HCT116 (cell line): Measurements from ENCODE around the gene RPL38. TPM values are rescaled to one million over a fixed set of nuclear protein-coding genes. Genes with fewer than 3 reads are reported as not detected.

Experiments
- ATAC-seq: fragments of 200-7000 bp; cut with Tn5 transposase; 2 replicates; pipeline ENCODE4 v1.9.1; 2020; ENCODE audit warnings: mild to moderate bottlenecking, moderate library complexity
- Bru-seq: library from RNA; stranded (reverse); fragments of 400-500 nt; gene quantifications from one replicate; lab custom pipeline; 2021; lab: Mats Ljungman, UMichigan
- BruChase-seq, 2 experiments: library from RNA; stranded (reverse); fragments of 400-500 nt; gene quantifications; one replicate each; lab custom pipeline; 2021; lab: Mats Ljungman, UMichigan
- BruUV-seq: library from RNA; stranded (reverse); fragments of 400-500 nt; replicated peaks from 2 replicates; lab custom pipeline; 2021; lab: Mats Ljungman, UMichigan
- CTCF ChIA-PET: fragments of 300-600 bp; sonication (Branson Sonifier 250); formaldehyde crosslinking; loops from one replicate; lab custom pipeline; 2021; ENCODE audit warnings: antibody characterized with exemption; lab: Charles Lee
- POLR2A ChIA-PET: fragments of 300-600, 350-600 bp; sonication (Branson Sonifier 250); formaldehyde crosslinking; loops from one replicate; lab custom pipeline; 2021; ENCODE audit warnings: antibody characterized with exemption; lab: Charles Lee
- RAD21 ChIA-PET, 2 experiments: fragments of 300-600 bp; sonication (Branson Sonifier 250); formaldehyde crosslinking; loops; one replicate each; lab custom pipeline; 2023; ENCODE audit warnings: low total read pairs in 2 of 2; ENCODE audit not compliant: uncharacterized antibody in 2 of 2, unreplicated experiment in 2 of 2, low non-redundant PET in 1 of 2; lab: Charles Lee
- DNase-seq: peaks from one replicate; pipeline ENCODE4 v3.0.0-alpha.2; 2010; ENCODE audit warnings: low read depth, low spot score
- H2AFZ ChIP-seq: fragments of 200-600 bp; shearing (Covaris generic), sonication (generic); 2 replicates; pipeline ENCODE4 v1.6.1; 2017; ENCODE audit warnings: low read depth, mixed run types, mixed read lengths, antibody characterized with exemption, low read length; ENCODE audit not compliant: poor library complexity, severe bottlenecking
- H3K27ac ChIP-seq: 2 replicates; pipeline ENCODE4 v1.5.1; 2012; ENCODE audit warnings: low read depth, low read length
- H3K27me3 ChIP-seq: fragments of 200-600 bp; sonication (generic); 2 replicates; pipeline ENCODE4 v1.6.1; 2016; ENCODE audit warnings: mixed run types, low read length, mixed read lengths; ENCODE audit not compliant: insufficient read depth
- H3K36me3 ChIP-seq, 2 experiments: fragments of 200-500 bp in 1 of 2; fragments of 200-600 bp in 1 of 2; sonication (Bioruptor generic) in 1 of 2; sonication (generic) in 1 of 2; 2 replicates each; pipeline versions ENCODE4 v1.5.1 to v1.6.1; 2014 to 2016; ENCODE audit warnings: low read length in 2 of 2, inconsistent platforms in 1 of 2, mixed read lengths in 1 of 2, mixed run types in 1 of 2; ENCODE audit not compliant: insufficient read depth in 2 of 2, control insufficient read depth in 1 of 2
- H3K4me1 ChIP-seq, 2 experiments: fragments of 200-600 bp in 1 of 2; sonication (generic) in 1 of 2; 2 replicates each; pipeline versions ENCODE4 v1.5.1 to v1.6.1; 2012 to 2017; ENCODE audit warnings: low read length in 2 of 2, inconsistent platforms in 1 of 2, mild to moderate bottlenecking in 1 of 2, mixed read lengths in 1 of 2, mixed run types in 1 of 2, moderate library complexity in 1 of 2; ENCODE audit not compliant: insufficient read depth in 2 of 2, control insufficient read depth in 1 of 2
- H3K4me2 ChIP-seq: fragments of 200-600 bp; sonication (generic); 2 replicates; pipeline ENCODE4 v1.6.1; 2017; ENCODE audit warnings: mixed run types, low read length, mixed read lengths
- H3K4me3 ChIP-seq, 2 experiments: fragments of 200-600 bp in 1 of 2; sonication (generic) in 1 of 2; replicated peaks in 1 of 2; 2 replicates each; pipeline ENCODE4 v1.5.1; 2011 to 2016; ENCODE audit warnings: low read length in 2 of 2, control low read depth in 1 of 2, low read depth in 1 of 2, mild to moderate bottlenecking in 1 of 2, mixed read lengths in 1 of 2, mixed run types in 1 of 2
- H3K79me2 ChIP-seq: fragments of 200-600 bp; sonication (generic); 2 replicates; pipeline ENCODE4 v1.6.1; 2017; ENCODE audit warnings: mild to moderate bottlenecking, mixed run types, low read length, moderate library complexity, mixed read lengths; ENCODE audit not compliant: insufficient read depth
- H3K9ac ChIP-seq: fragments of 200-600 bp; sonication (generic); 2 replicates; pipeline ENCODE4 v1.6.1; 2016; ENCODE audit warnings: low read length, mixed read lengths
- H3K9me2 ChIP-seq: fragments of 200-600 bp; sonication (generic), shearing (Covaris generic); 2 replicates; pipeline ENCODE4 v1.6.1; 2017; ENCODE audit warnings: mixed run types, mild to moderate bottlenecking, moderate library complexity; ENCODE audit not compliant: insufficient read depth
- H3K9me3 ChIP-seq, 2 experiments: fragments of 200-500 bp in 1 of 2; fragments of 200-600 bp in 1 of 2; sonication (Bioruptor generic) in 1 of 2; sonication (generic) in 1 of 2; 2 replicates each; pipeline ENCODE4 v1.6.1; 2014 to 2017; ENCODE audit warnings: low read length in 2 of 2, mixed read lengths in 2 of 2, inconsistent platforms in 1 of 2, low read depth in 1 of 2, mild to moderate bottlenecking in 1 of 2, mixed run types in 1 of 2, moderate library complexity in 1 of 2; ENCODE audit not compliant: control insufficient read depth in 1 of 2, insufficient read depth in 1 of 2
- H4K20me1 ChIP-seq: fragments of 200-600 bp; sonication (generic), shearing (Covaris generic); 2 replicates; pipeline ENCODE4 v1.6.1; 2017; ENCODE audit warnings: mixed run types, mild to moderate bottlenecking, moderate library complexity; ENCODE audit not compliant: insufficient read depth
- ATF3 ChIP-seq: IDR thresholded peaks from 2 replicates; pipeline ENCODE4 v1.6.1; 2012
- CBX3 ChIP-seq: IDR thresholded peaks from 2 replicates; pipeline ENCODE4 v1.6.1; 2012; ENCODE audit warnings: low read depth
- CEBPB ChIP-seq: IDR thresholded peaks from 2 replicates; pipeline ENCODE4 v1.6.1; 2012; ENCODE audit warnings: low read depth
- CTCF ChIP-seq, 3 experiments: fragments of 200-600 bp in 1 of 3; sonication (generic) in 1 of 3; IDR thresholded peaks in 2 of 3; conservative IDR thresholded peaks in 1 of 3; 2 replicates each; pipeline ENCODE4 v1.5.1; 2012 to 2017; ENCODE audit warnings: low read depth in 2 of 3, low read length in 2 of 3, antibody characterized with exemption in 1 of 3, borderline replicate concordance in 1 of 3, control low read depth in 1 of 3, mild to moderate bottlenecking in 1 of 3, mixed read lengths in 1 of 3, mixed run types in 1 of 3, moderate library complexity in 1 of 3; ENCODE audit not compliant: insufficient read depth in 1 of 3
- EGR1 ChIP-seq: IDR thresholded peaks from 2 replicates; pipeline ENCODE4 v1.6.1; 2012; ENCODE audit warnings: low read depth
- EZH2phosphoT487 ChIP-seq: fragments of 200-600 bp; IDR thresholded peaks from 2 replicates; pipeline ENCODE4 v1.6.1; 2018; ENCODE audit warnings: antibody characterized with exemption, borderline replicate concordance
- FOSL1 ChIP-seq: IDR thresholded peaks from 2 replicates; pipeline ENCODE4 v1.6.1; 2012; ENCODE audit warnings: low read depth
- JUND ChIP-seq: IDR thresholded peaks from 2 replicates; pipeline ENCODE4 v1.6.1; 2012
- POLR2AphosphoS5 ChIP-seq: IDR thresholded peaks from 2 replicates; pipeline ENCODE4 v1.6.1; 2011; ENCODE audit warnings: mild to moderate bottlenecking, low read depth, low read length, moderate library complexity
- RAD21 ChIP-seq: IDR thresholded peaks from 2 replicates; pipeline ENCODE4 v1.6.1; 2012; ENCODE audit warnings: low read depth, mild to moderate bottlenecking
- REST ChIP-seq: IDR thresholded peaks from 2 replicates; pipeline ENCODE4 v1.6.1; 2012; ENCODE audit warnings: low read depth
- SIN3A ChIP-seq: IDR thresholded peaks from 2 replicates; pipeline ENCODE4 v1.6.1; 2012; ENCODE audit warnings: low read depth
- SP1 ChIP-seq: IDR thresholded peaks from 2 replicates; pipeline ENCODE4 v1.6.1; 2012; ENCODE audit warnings: low read depth
- TCF7L2 ChIP-seq: IDR thresholded peaks from 2 replicates; pipeline ENCODE4 v1.7.0; 2011; ENCODE audit warnings: borderline replicate concordance, inconsistent platforms; ENCODE audit not compliant: insufficient read depth, insufficient read length; ENCODE audit errors: extremely low read depth
- YY1 ChIP-seq: IDR thresholded peaks from 2 replicates; pipeline ENCODE4 v1.6.1; 2011; ENCODE audit warnings: low read length, low read depth, moderate library complexity, mild to moderate bottlenecking; ENCODE audit not compliant: insufficient replicate concordance; ENCODE audit errors: extremely low read depth
- ZNF274 ChIP-seq: fragments of 200-500 bp; sonication (Bioruptor generic); IDR thresholded peaks from 2 replicates; pipeline ENCODE4 v1.6.1; 2014; ENCODE audit warnings: mild to moderate bottlenecking, low read depth, low read length, inconsistent platforms
- intact Hi-C: fragments of 100-400 bp; cut with micrococcal nuclease; formaldehyde crosslinking; loops from 2 replicates; pipeline ENCODE4 v1.10.0; 2022
- long read RNA-seq: library from polyadenylated mRNA; unstranded; transcript quantifications from one replicate; pipeline ENCODE4 v2.0.0, GENCODE V29; 2021; ENCODE audit not compliant: unreplicated experiment
- polyA plus RNA-seq: library from polyadenylated mRNA; unstranded; fragments of >200 nt; gene quantifications from 2 replicates; pipeline ENCODE4 v1.2.1, GENCODE V29; 2012; ENCODE audit warnings: missing spikeins
- total RNA-seq: library from RNA; stranded (reverse); gene quantifications from one replicate; pipeline ENCODE4 v1.2.1, GENCODE V29; 2021; ENCODE audit not compliant: unreplicated experiment

Gene RPL38
- total RNA-seq, result 1,628 TPM
- 6,393 and 7,467 TPM in 2 replicates for polyA plus RNA-seq
- Bru-seq, nascent RNA, result percentile 99 among the genes with signal in this experiment
- BruChase-seq, experiment 1, labeled RNA remaining after a 6-hour chase, result percentile 93 among the genes with signal in this experiment
- percentile 94 among the genes with signal in this experiment for BruChase-seq, experiment 2, labeled RNA remaining after a 2-hour chase
- long read RNA-seq, transcript RPL38-206 (4 exons, 532 nt), result minor isoform, 15 of 451 reads
- long read RNA-seq, transcript RPL38-202 (5 exons, 431 nt), result minor isoform, 57 of 451 reads
- long read RNA-seq, transcript RPL38-201 (5 exons, 1,170 nt), result major isoform, 358 of 451 reads
- long read RNA-seq, partial matches to known transcripts, result 11 of 451 reads
- long read RNA-seq, other reads (novel, unspliced or antisense), result 8 of 451 reads

- peaks cover 35% of the 10 kb centered on the region; the same call in 1 of the 2 replicates for H4K20me1 ChIP-seq
- peaks cover 31 to 47% of the 10 kb centered on the region in 2 experiments for H3K36me3 ChIP-seq
- H3K27me3 ChIP-seq, result no peaks in the 10 kb centered on the region
- ChIA-PET CTCF (interaction anchor here (0.7 to 2.1 kb wide), 6 partner anchors 10 to 118 kb away, joined by 3 to 8 read pairs (median 4); partner anchors contain the start of gene TTYH2), RAD21 (no interaction called here), POLR2A (interaction anchor here (0.9 to 2.1 kb wide), 5 partner anchors 8 to 15 kb away, joined by 3 to 16 read pairs (median 3); partner anchors contain the start of gene TTYH2)
- peak within 1 kb of the TSS; percentile 59 for H2AFZ ChIP-seq
- intact Hi-C loops, result no loop called here
- peak within 1 kb of the TSS; percentile 99 for H3K9ac ChIP-seq
- ATAC-seq (peak; percentile 74), DNase-seq (peak; percentile 99)
- H3K9me2 ChIP-seq, result no peaks in the 10 kb centered on the region
- no peaks in the 10 kb centered on the region for H3K9me3 ChIP-seq
- H3K4me2 ChIP-seq, result peak within 1 kb of the TSS; percentile 90
- H3K4me1 ChIP-seq, result peaks cover 11 to 48% of the 10 kb centered on the region in 2 experiments
- peaks cover 52% of the 10 kb centered on the region for H3K79me2 ChIP-seq
- H3K27ac ChIP-seq, result peak within 1 kb of the TSS; percentile 65
- H3K4me3 ChIP-seq, result peak within 1 kb of the TSS; percentile 98 to 99
- TSS peak; percentile 65 for BruUV-seq
- no peak for TF ChIP-seq EZH2phosphoT487
- TF ChIP-seq TCF7L2, result peak; percentile 9
- peak; percentile 99 for TF ChIP-seq SIN3A
- TF ChIP-seq CEBPB, result no peak
- no peak; the same call in 1 of the 2 replicates for TF ChIP-seq JUND
- TF ChIP-seq ZNF274, result no peak
- TF ChIP-seq POLR2AphosphoS5, result peak; percentile 99
- no peak for TF ChIP-seq REST
- no peak for TF ChIP-seq EGR1
- TF ChIP-seq ATF3, result no peak
- peak; percentile 83 to 98 (median 98) for TF ChIP-seq CTCF (IDR thresholded peaks at IDR 0.05 in 2 of 3, conservative IDR thresholded peaks at IDR 0.05 in 1 of 3; ENCODE audit: borderline replicate concordance in 1 of 3, insufficient read depth in 1 of 3, low read depth in 2 of 3, low read length in 2 of 3)
- peak; percentile 71 for TF ChIP-seq YY1
- peak; percentile 95 for TF ChIP-seq SP1
- TF ChIP-seq CBX3, result no peak; the same call in 1 of the 2 replicates
- TF ChIP-seq RAD21, result no peak
- no peak for TF ChIP-seq FOSL1
Measured at GRCh38 chr17:74203439-74204240, at the start of gene RPL38. Gene RPL38 (plus strand): TSS chr17:74203678. CDS start chr17:74203956, 278 bp downstream.
